ENCODE results near the gene SIGLEC9. TPM values are rescaled to one million over a fixed set of nuclear protein-coding genes. Genes with fewer than 3 reads are reported as not detected.

SIGLEC9 gene
- total RNA-seq, 1 donor from 2014 or later = 19.0 TPM

- no peak for DNase-seq (ENCODE audit: low spot score)
These were observed 49.0 kb downstream of the SIGLEC9 start for GRCh38 chr19:51173681-51174080.

GRCh38 chr19:51179256-51179655 is 54.5 kb downstream of the SIGLEC9 start:
- DNase-seq (ENCODE audit: low spot score) = no peak

Other genes starting within 250 kb of the SIGLEC9 start
- not detected for gene KLK4, start 213.5 kb upstream of the SIGLEC9 start, total RNA-seq
- gene KLK5, start 171.9 kb upstream of the SIGLEC9 start, total RNA-seq = not detected
- gene KLK6, start 155.3 kb upstream of the SIGLEC9 start, total RNA-seq = not detected
- not detected for gene KLK7, start 141.0 kb upstream of the SIGLEC9 start, total RNA-seq
- not detected for gene KLK8, start 123.3 kb upstream of the SIGLEC9 start, total RNA-seq
- gene KLK10, start 105.2 kb upstream of the SIGLEC9 start, total RNA-seq = not detected
- gene KLK11, start 98.3 kb upstream of the SIGLEC9 start, total RNA-seq = not detected
- gene KLK12, start 89.9 kb upstream of the SIGLEC9 start, total RNA-seq = not detected
- gene KLK13, start 59.8 kb upstream of the SIGLEC9 start, total RNA-seq = not detected
- gene KLK14, start 42.0 kb upstream of the SIGLEC9 start, total RNA-seq = not detected
- 10.0 TPM for gene CTU1, start 16.5 kb upstream of the SIGLEC9 start, total RNA-seq
- 8.1 TPM for gene SIGLEC7, start 17.4 kb downstream of the SIGLEC9 start, total RNA-seq
- 18.6 TPM for gene CD33, start 100.2 kb downstream of the SIGLEC9 start, total RNA-seq
- not detected for gene SIGLECL1, start 126.2 kb downstream of the SIGLEC9 start, total RNA-seq
- 3.7 TPM for gene IGLON5, start 186.7 kb downstream of the SIGLEC9 start, total RNA-seq
- gene VSIG10L, start 217.2 kb downstream of the SIGLEC9 start, total RNA-seq = 2.4 TPM
- 194 TPM for gene ETFB, start 241.5 kb downstream of the SIGLEC9 start, total RNA-seq
- gene CLDND2, start 244.1 kb downstream of the SIGLEC9 start, total RNA-seq = 4.4 TPM
- 3.7 TPM for gene NKG7, start 247.7 kb downstream of the SIGLEC9 start, total RNA-seq

Data from mesenteric fat pad (tissue), 1 donor.